K562 (cell line): ENCODE data around the gene SEPHS2.

Source experiments
- ARID3B ChIP-seq: fragments of 250-450 bp; sonication (Bioruptor Pico); IDR thresholded peaks from 2 replicates; pipeline ENCODE4 v1.4.0; 2020; ENCODE audit warnings: borderline replicate concordance
- ASH1L ChIP-seq: fragments of 450-650 bp; IDR thresholded peaks from 2 replicates; pipeline ENCODE4 v1.6.1; 2018; ENCODE audit warnings: borderline replicate concordance, mild to moderate bottlenecking, low read depth; ENCODE audit not compliant: partially characterized antibody
- CBFB ChIP-seq: sonication (generic); formaldehyde crosslinking; IDR thresholded peaks from 2 replicates; pipeline ENCODE4 v1.4.0; 2020; ENCODE audit warnings: mild to moderate bottlenecking, missing genetic modification reagents
- CEBPB ChIP-seq: fragments of 450-650 bp; IDR thresholded peaks from 2 replicates; pipeline ENCODE4 v1.6.1; 2016; ENCODE audit warnings: missing genetic modification characterization, missing compliant biosample characterization
- CTCF ChIP-seq, 3 experiments: IDR thresholded peaks in 2 of 3; conservative IDR thresholded peaks in 1 of 3; 2 replicates each; pipeline ENCODE4 v1.5.1; 2011 to 2012; ENCODE audit warnings: low read length in 3 of 3, mild to moderate bottlenecking in 3 of 3, control low read depth in 2 of 3, improper control_type of control experiment in 1 of 3, inconsistent platforms in 1 of 3, low read depth in 1 of 3, mixed read lengths in 1 of 3, moderate library complexity in 1 of 3; ENCODE audit not compliant: insufficient read depth in 2 of 3
- FOXA1 ChIP-seq: fragments of 450-650 bp; IDR thresholded peaks from 2 replicates; pipeline ENCODE4 v1.6.1; 2016; ENCODE audit warnings: mild to moderate bottlenecking, borderline replicate concordance
- GATAD2A ChIP-seq: fragments of 450-650 bp; IDR thresholded peaks from 2 replicates; pipeline ENCODE4 v1.6.1; 2017
- HMGN3 ChIP-seq: IDR thresholded peaks from 2 replicates; pipeline ENCODE4 v1.6.1; 2011; ENCODE audit warnings: borderline replicate concordance, low read depth, mild to moderate bottlenecking, mixed read lengths, low read length; ENCODE audit not compliant: insufficient read length; ENCODE audit errors: extremely low read depth
- JUN ChIP-seq, 2 experiments: sonication (generic) in 1 of 2; formaldehyde crosslinking in 1 of 2; IDR thresholded peaks; 2 replicates each; pipeline versions ENCODE4 v1.6.1 to v1.8.0; 2012 to 2022; ENCODE audit warnings: borderline replicate concordance in 2 of 2, mild to moderate bottlenecking in 2 of 2, improper control_type of control experiment in 1 of 2, low read depth in 1 of 2, low read length in 1 of 2, missing genetic modification reagents in 1 of 2
- PHF20 ChIP-seq: fragments of 450-650 bp; IDR thresholded peaks from 2 replicates; pipeline ENCODE4 v1.6.1; 2018; ENCODE audit not compliant: partially characterized antibody
- POLR2AphosphoS5 ChIP-seq: IDR thresholded peaks from 2 replicates; pipeline ENCODE4 v1.6.1; 2011; ENCODE audit warnings: mild to moderate bottlenecking, low read depth, low read length, moderate library complexity; ENCODE audit not compliant: control insufficient read depth, insufficient read depth
- POLR2B ChIP-seq: fragments of 450-650 bp; IDR thresholded peaks from 2 replicates; pipeline ENCODE4 v1.6.1; 2018; ENCODE audit warnings: low read depth; ENCODE audit not compliant: partially characterized antibody
- TCF7L2 ChIP-seq: fragments of 150-350 bp; IDR thresholded peaks from 2 replicates; pipeline ENCODE4 v1.6.1; 2016; ENCODE audit warnings: low read depth, mild to moderate bottlenecking, low read length, moderate library complexity
- ZBTB26 ChIP-seq: fragments of 450-650 bp; formaldehyde crosslinking; IDR thresholded peaks from 2 replicates; pipeline ENCODE4 v1.4.0; 2022; ENCODE audit warnings: missing genetic modification characterization

GRCh38 chr16:30470632-30470995, 24.9 kb upstream of the SEPHS2 start:
- no peak for TF ChIP-seq ASH1L
- no peak for TF ChIP-seq CTCF (IDR thresholded peaks at IDR 0.05 in 2 of 3, conservative IDR thresholded peaks at IDR 0.05 in 1 of 3; ENCODE audit: insufficient read depth in 2 of 3, low read depth in 1 of 3, low read length in 3 of 3)
- no peak for TF ChIP-seq CEBPB (tag)
- no peak for TF ChIP-seq HMGN3
- TF ChIP-seq ZBTB26: no peak
- no peak for TF ChIP-seq JUN (IDR thresholded peaks at IDR 0.05; ENCODE audit: borderline replicate concordance, low read depth, low read length)
- TF ChIP-seq JUN (CRISPR knock-in tag; IDR thresholded peaks at IDR 0.05; ENCODE audit: borderline replicate concordance): no peak
- TF ChIP-seq PHF20: no peak
- TF ChIP-seq ARID3B (CRISPR knock-in tag): no peak
- TF ChIP-seq FOXA1: no peak
- TF ChIP-seq GATAD2A: no peak
- no peak for TF ChIP-seq POLR2B
- TF ChIP-seq POLR2AphosphoS5: no peak
- no peak for TF ChIP-seq TCF7L2
- TF ChIP-seq CBFB (CRISPR knock-in tag): no peak
